HEK293 (cell line): ENCODE results near the gene TTLL11.

ENCODE experiments used
- CTCF ChIA-PET: fragments of 350-600 bp; formaldehyde crosslinking; extraction: SDS; loops from one replicate; lab custom pipeline; 2021; ENCODE audit warnings: antibody characterized with exemption; lab: Yijun Ruan, JAX
- POLR2A ChIA-PET: fragments of 300-600 bp; formaldehyde crosslinking; extraction: SDS; loops from one replicate; lab custom pipeline; 2020; ENCODE audit warnings: antibody characterized with exemption, inconsistent platforms; lab: Yijun Ruan, JAX
- H3K27ac ChIP-seq: fragments of 200-500 bp; sonication (Bioruptor generic); 2 replicates; pipeline ENCODE4 v1.5.1; 2014; ENCODE audit warnings: low read depth, low read length, control low read depth, inconsistent platforms; ENCODE audit errors: extremely low read depth
- H3K36me3 ChIP-seq, 2 experiments: fragments of 200-500 bp in 1 of 2; sonication (Bioruptor generic) in 1 of 2; 1 replicate in 1 of 2; 2 replicates in 1 of 2; pipeline ENCODE4 v1.5.1; 2014 to 2017; ENCODE audit warnings: inconsistent platforms in 2 of 2, low read length in 2 of 2; ENCODE audit not compliant: control insufficient read depth in 2 of 2, insufficient read depth in 1 of 2
- H3K4me1 ChIP-seq: fragments of 200-500 bp; sonication (Bioruptor generic); 2 replicates; pipeline ENCODE4 v1.5.1; 2014; ENCODE audit warnings: mild to moderate bottlenecking, low read length, inconsistent platforms; ENCODE audit not compliant: control insufficient read depth, insufficient read depth
- H3K4me3 ChIP-seq: 2 replicates; pipeline ENCODE4 v1.5.1; 2011; ENCODE audit warnings: low read depth, mild to moderate bottlenecking, control low read depth, low read length, moderate library complexity
- H3K9me3 ChIP-seq: fragments of 200-500 bp; sonication (Bioruptor generic); 2 replicates; pipeline ENCODE4 v1.5.1; 2014; ENCODE audit warnings: low read depth, low read length, inconsistent platforms; ENCODE audit not compliant: control insufficient read depth, insufficient read depth
- GLIS1 ChIP-seq: fragments of 450-650 bp; formaldehyde crosslinking; IDR thresholded peaks from 2 replicates; pipeline ENCODE4 v1.5.1; 2016; ENCODE audit warnings: missing biosample characterization, missing genetic modification characterization
- ZIC2 ChIP-seq: fragments of 450-650 bp; formaldehyde crosslinking; IDR thresholded peaks from 2 replicates; pipeline ENCODE4 v1.5.1; 2016; ENCODE audit warnings: missing biosample characterization, missing genetic modification characterization
- ZNF10 ChIP-seq: fragments of 450-650 bp; formaldehyde crosslinking; IDR thresholded peaks from 2 replicates; pipeline ENCODE4 v1.5.1; 2017; ENCODE audit warnings: missing biosample characterization, missing genetic modification characterization
- ZNF132 ChIP-seq: fragments of 450-650 bp; formaldehyde crosslinking; IDR thresholded peaks from 2 replicates; pipeline ENCODE4 v1.5.1; 2017; ENCODE audit warnings: missing biosample characterization, missing genetic modification characterization, borderline replicate concordance
- ZNF2 ChIP-seq: fragments of 450-650 bp; formaldehyde crosslinking; IDR thresholded peaks from 2 replicates; pipeline ENCODE4 v1.5.1; 2016; ENCODE audit warnings: missing biosample characterization, missing genetic modification characterization
- ZNF214 ChIP-seq: fragments of 450-650 bp; formaldehyde crosslinking; IDR thresholded peaks from 2 replicates; pipeline ENCODE4 v1.5.1; 2017; ENCODE audit warnings: missing biosample characterization, mild to moderate bottlenecking, missing genetic modification characterization, borderline replicate concordance
- ZNF24 ChIP-seq: fragments of 450-650 bp; formaldehyde crosslinking; IDR thresholded peaks from 2 replicates; pipeline ENCODE4 v1.5.1; 2016; ENCODE audit warnings: missing biosample characterization, missing genetic modification characterization
- ZNF658 ChIP-seq: fragments of 450-650 bp; formaldehyde crosslinking; IDR thresholded peaks from 2 replicates; pipeline ENCODE4; 2016; ENCODE audit warnings: missing biosample characterization, missing genetic modification characterization
- ZNF791 ChIP-seq: fragments of 450-650 bp; formaldehyde crosslinking; IDR thresholded peaks from 2 replicates; pipeline ENCODE4 v1.5.1; 2016; ENCODE audit warnings: missing biosample characterization, missing genetic modification characterization
- TF ChIP-seq, protein P1 (sequence below): fragments of 450-650 bp; formaldehyde crosslinking; IDR thresholded peaks from 2 replicates; pipeline ENCODE4 v1.5.1; 2016; ENCODE audit warnings: missing biosample characterization, missing genetic modification characterization
- TF ChIP-seq, protein P2 (sequence below): fragments of 450-650 bp; formaldehyde crosslinking; IDR thresholded peaks from 2 replicates; pipeline ENCODE4 v1.5.1; 2016; ENCODE audit warnings: missing biosample characterization, missing genetic modification characterization
- TF ChIP-seq, protein P3 (sequence below): fragments of 450-650 bp; formaldehyde crosslinking; IDR thresholded peaks from 2 replicates; pipeline ENCODE4 v1.5.1; 2017; ENCODE audit warnings: missing biosample characterization, missing genetic modification characterization

TTLL11 gene

GRCh38 chr9:122134822-122135528 is 41.9 kb upstream of the TTLL11 start:
- ChIA-PET POLR2A (interaction anchor here (0.9 kb wide), 1 partner anchor 11 kb away, joined by 3 read pairs; no protein-coding TSS in a partner anchor), CTCF (interaction anchor here (1.7 to 6.4 kb wide), 5 partner anchors 11 to 215 kb away, joined by 5 to 66 read pairs (median 23); partner anchors contain the start of genes MORN5 and NDUFA8)
- Histone ChIP-seq H3K4me3 (no peak overlapping the region), H3K27ac (no peak overlapping the region), H3K4me1 (0 out of 2 replicates have a peak, but pooled peaks cover 3% of the 10 kb centered on the region), H3K9me3 (no peaks in the 10 kb centered on the region), H3K36me3 (no peaks in the 10 kb centered on the region)
- peak; percentile 25; the same call in 1 of the 2 replicates for TF ChIP-seq GLIS1 (tag by site-specific recombination)
- peak; percentile 48; the same call in 1 of the 2 replicates for TF ChIP-seq ZIC2 (tag by site-specific recombination)
- TF ChIP-seq ZNF24 (tag by site-specific recombination): no peak

DNA sequence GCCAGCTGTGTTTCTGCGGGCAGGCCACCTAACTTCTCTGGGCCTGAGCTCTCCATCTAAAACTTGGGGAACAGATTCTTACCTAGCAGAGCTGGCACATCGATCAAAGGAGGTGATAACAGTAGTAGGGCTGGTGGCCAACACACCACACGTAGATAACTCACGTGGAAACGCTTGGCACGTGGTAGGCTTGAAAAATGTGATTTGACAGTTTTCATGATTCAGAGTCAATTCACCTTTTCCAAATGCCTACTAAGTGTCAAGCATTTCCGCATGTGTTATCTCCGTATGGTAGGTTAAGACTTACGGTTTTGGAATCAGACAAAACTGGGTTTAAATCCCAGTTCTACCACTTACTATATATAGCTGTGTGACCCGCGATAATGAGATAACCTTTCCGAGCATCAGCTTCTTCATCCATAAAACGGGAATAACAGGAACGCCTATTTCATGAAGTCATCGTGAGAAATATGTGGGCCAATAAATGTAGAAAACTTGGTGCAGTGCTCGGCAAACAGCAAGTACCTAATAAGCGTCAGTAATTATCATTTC is 41.0 kb upstream of the TTLL11 start:
- CTCF ChIA-PET: interaction anchor here (0.7 to 6.4 kb wide), 6 partner anchors 11 to 216 kb away, joined by 3 to 66 read pairs (median 18); partner anchors contain the start of genes MORN5, MRRF, NDUFA8 and RBM18
- H3K36me3 ChIP-seq: no peaks in the 10 kb centered on the region
- H3K9me3 ChIP-seq: no peaks in the 10 kb centered on the region
- H3K4me1 ChIP-seq: 0 out of 2 replicates have a peak, but pooled peaks cover 3% of the 10 kb centered on the region
- H3K27ac ChIP-seq: no peak overlapping the region
- TF ChIP-seq, protein P1, sequence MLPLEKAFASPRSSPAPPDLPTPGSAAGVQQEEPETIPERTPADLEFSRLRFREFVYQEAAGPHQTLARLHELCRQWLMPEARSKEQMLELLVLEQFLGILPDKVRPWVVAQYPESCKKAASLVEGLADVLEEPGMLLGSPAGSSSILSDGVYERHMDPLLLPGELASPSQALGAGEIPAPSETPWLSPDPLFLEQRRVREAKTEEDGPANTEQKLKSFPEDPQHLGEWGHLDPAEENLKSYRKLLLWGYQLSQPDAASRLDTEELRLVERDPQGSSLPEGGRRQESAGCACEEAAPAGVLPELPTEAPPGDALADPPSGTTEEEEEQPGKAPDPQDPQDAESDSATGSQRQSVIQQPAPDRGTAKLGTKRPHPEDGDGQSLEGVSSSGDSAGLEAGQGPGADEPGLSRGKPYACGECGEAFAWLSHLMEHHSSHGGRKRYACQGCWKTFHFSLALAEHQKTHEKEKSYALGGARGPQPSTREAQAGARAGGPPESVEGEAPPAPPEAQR (tag by site-specific recombination): no peak
- TF ChIP-seq ZNF132 (tag by site-specific recombination): no peak
- TF ChIP-seq ZNF658 (tag by site-specific recombination): no peak
- TF ChIP-seq, protein P2, sequence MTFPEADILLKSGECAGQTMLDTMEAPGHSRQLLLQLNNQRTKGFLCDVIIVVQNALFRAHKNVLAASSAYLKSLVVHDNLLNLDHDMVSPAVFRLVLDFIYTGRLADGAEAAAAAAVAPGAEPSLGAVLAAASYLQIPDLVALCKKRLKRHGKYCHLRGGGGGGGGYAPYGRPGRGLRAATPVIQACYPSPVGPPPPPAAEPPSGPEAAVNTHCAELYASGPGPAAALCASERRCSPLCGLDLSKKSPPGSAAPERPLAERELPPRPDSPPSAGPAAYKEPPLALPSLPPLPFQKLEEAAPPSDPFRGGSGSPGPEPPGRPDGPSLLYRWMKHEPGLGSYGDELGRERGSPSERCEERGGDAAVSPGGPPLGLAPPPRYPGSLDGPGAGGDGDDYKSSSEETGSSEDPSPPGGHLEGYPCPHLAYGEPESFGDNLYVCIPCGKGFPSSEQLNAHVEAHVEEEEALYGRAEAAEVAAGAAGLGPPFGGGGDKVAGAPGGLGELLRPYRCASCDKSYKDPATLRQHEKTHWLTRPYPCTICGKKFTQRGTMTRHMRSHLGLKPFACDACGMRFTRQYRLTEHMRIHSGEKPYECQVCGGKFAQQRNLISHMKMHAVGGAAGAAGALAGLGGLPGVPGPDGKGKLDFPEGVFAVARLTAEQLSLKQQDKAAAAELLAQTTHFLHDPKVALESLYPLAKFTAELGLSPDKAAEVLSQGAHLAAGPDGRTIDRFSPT (tag by site-specific recombination): no peak
- no peak for TF ChIP-seq ZNF791 (tag by site-specific recombination)
- TF ChIP-seq ZNF214 (tag by site-specific recombination): no peak
- TF ChIP-seq, all 188 proteins: peak for 0
- no peak overlapping the region for H3K4me3 ChIP-seq
- POLR2A ChIA-PET: no interaction called here

DNA sequence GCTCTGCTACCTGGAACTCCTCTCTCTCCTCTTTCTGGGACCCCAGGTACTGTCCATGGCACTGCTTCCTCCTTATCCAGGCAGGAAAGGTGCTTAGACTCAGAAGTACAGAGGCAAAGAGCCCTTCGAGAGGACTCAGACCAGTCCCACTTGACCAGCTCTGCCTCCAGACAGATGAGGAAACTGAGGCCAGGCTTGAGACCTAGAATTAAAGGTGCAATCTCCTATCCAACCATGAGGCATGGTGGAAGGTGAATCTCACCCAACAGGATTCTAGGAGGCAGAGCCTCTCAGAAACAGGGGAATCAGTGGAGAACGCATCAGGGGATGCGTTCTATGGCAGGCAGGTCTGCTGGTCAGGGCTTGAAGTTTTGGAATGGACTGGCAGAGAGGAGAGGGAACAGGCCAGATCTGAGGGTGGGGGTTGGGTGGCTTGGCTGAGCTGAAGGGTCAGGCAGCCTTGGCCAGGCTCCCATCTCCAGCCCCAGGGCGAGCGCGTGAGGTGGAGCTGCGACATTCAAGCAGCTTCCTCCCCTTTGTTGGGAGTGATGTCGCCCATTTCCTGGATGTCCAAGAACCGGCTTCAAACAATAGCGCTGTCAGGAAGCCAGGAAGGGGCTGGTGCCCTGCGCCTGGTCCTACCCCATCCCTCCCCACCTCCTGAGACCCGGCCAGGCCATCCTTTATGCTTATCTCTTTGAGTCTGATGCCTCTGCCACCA is 40.3 kb upstream of the TTLL11 start:
- CTCF ChIA-PET: interaction anchor here (0.6 to 6.4 kb wide), 9 partner anchors 10 to 1761 kb away, joined by 3 to 66 read pairs (median 6); partner anchors contain the start of genes LHX6, MRRF and RBM18

More for the DNA sequence above, 40.3 kb upstream of the TTLL11 start:
- H3K4me3 ChIP-seq: no peak overlapping the region
- TF ChIP-seq, protein P3, sequence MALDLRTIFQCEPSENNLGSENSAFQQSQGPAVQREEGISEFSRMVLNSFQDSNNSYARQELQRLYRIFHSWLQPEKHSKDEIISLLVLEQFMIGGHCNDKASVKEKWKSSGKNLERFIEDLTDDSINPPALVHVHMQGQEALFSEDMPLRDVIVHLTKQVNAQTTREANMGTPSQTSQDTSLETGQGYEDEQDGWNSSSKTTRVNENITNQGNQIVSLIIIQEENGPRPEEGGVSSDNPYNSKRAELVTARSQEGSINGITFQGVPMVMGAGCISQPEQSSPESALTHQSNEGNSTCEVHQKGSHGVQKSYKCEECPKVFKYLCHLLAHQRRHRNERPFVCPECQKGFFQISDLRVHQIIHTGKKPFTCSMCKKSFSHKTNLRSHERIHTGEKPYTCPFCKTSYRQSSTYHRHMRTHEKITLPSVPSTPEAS: no peak
- TF ChIP-seq ZNF10 (tag by site-specific recombination): no peak
- no peak for TF ChIP-seq ZNF2 (tag by site-specific recombination)
- TF ChIP-seq, all 188 proteins: peak for 0
- Histone ChIP-seq H3K36me3 (no peaks in the 10 kb centered on the region), H3K9me3 (no peaks in the 10 kb centered on the region), H3K27ac (no peak overlapping the region), H3K4me1 (0 out of 2 replicates have a peak, but pooled peaks cover 3% of the 10 kb centered on the region)
- POLR2A ChIA-PET: no interaction called here
